COR-L47 (cell line): ENCODE data around the gene ACSL1.
A peak's percentile ranks its signal among the peaks of the same experiment; 100 is the strongest.
"Not testable (repeated sequence)": the region's sequence is repeated elsewhere in the genome, so short reads cannot be mapped to it uniquely, and the experiment has no call there.

Experiments used
- DNase-seq: peaks from one replicate; lab custom pipeline; 2025; lab: John Stamatoyannopoulos, UW

Gene ACSL1

GRCh38 chr4:184843984-184844554 is 18.3 kb upstream of the ACSL1 start:
- DNase-seq = no peak

- not testable (repeated sequence) for DNase-seq
Observed at GRCh38 chr4:184839075-184839399, 13.3 kb upstream of the ACSL1 start.

GRCh38 chr4:184838249-184839074 is 12.7 kb upstream of the ACSL1 start:
- DNase-seq = no peak

GRCh38 chr4:184836613-184837012 is 10.8 kb upstream of the ACSL1 start:
- DNase-seq = no peak

- DNase-seq = no peak
Observed at GRCh38 chr4:184833046-184833838, 7.5 kb upstream of the ACSL1 start.

- DNase-seq = no peak
Observed at GRCh38 chr4:184831153-184831552, 5.4 kb upstream of the ACSL1 start.

GRCh38 chr4:184826691-184827270 is 1.0 kb upstream of the ACSL1 start:
- DNase-seq = peak; percentile 27

GRCh38 chr4:184825141-184825895 is 450 bp downstream of the ACSL1 start:
- DNase-seq = peak; percentile 11

- no peak for DNase-seq
Observed at GRCh38 chr4:184824776-184825084, 1.0 kb downstream of the ACSL1 start.

GRCh38 chr4:184824081-184824775 is 1.5 kb downstream of the ACSL1 start:
- DNase-seq = no peak

GRCh38 chr4:184823014-184823413 is 2.8 kb downstream of the ACSL1 start:
- no peak for DNase-seq

- no peak for DNase-seq
Observed at GRCh38 chr4:184822356-184822755, 3.4 kb downstream of the ACSL1 start.

- no peak for DNase-seq
Observed at GRCh38 chr4:184821242-184821641, 4.5 kb downstream of the ACSL1 start.

GRCh38 chr4:184819786-184820185 is 6.0 kb downstream of the ACSL1 start:
- no peak for DNase-seq

- DNase-seq = no peak
Observed at GRCh38 chr4:184818216-184818564, 7.6 kb downstream of the ACSL1 start.

GRCh38 chr4:184817494-184818215 is 8.1 kb downstream of the ACSL1 start:
- no peak for DNase-seq

GRCh38 chr4:184816962-184817361 is 8.8 kb downstream of the ACSL1 start:
- no peak for DNase-seq

GRCh38 chr4:184815046-184815877 is 10.5 kb downstream of the ACSL1 start:
- peak; percentile 85 for DNase-seq

GRCh38 chr4:184814686-184815045 is 11.1 kb downstream of the ACSL1 start:
- no peak for DNase-seq

- no peak for DNase-seq
Observed at GRCh38 chr4:184812651-184813181, 13.1 kb downstream of the ACSL1 start.
